H1 (cell line): ENCODE measurements around the gene ZSCAN16. TPM values are rescaled to one million over a fixed set of nuclear protein-coding genes. Genes with fewer than 3 reads are reported as not detected.

Experiments
- CREB1 ChIP-seq: IDR thresholded peaks from 2 replicates; pipeline ENCODE4 v1.6.1; 2012; ENCODE audit warnings: inconsistent platforms
- JUND ChIP-seq: IDR thresholded peaks from 2 replicates; pipeline ENCODE4 v1.6.1; 2011; ENCODE audit warnings: mild to moderate bottlenecking, improper control_type of control experiment, low read length
- KDM4A ChIP-seq: IDR thresholded peaks from one replicate; pipeline ENCODE4 v1.7.1; 2012; ENCODE audit warnings: low read depth, mild to moderate bottlenecking, moderate library complexity, low read length, inconsistent platforms; ENCODE audit not compliant: severe bottlenecking
- NANOG ChIP-seq: IDR thresholded peaks from 2 replicates; pipeline ENCODE4 v1.6.1; 2011; ENCODE audit warnings: low read length, low read depth, mild to moderate bottlenecking, inconsistent platforms; ENCODE audit not compliant: insufficient read depth, poor library complexity, severe bottlenecking
- POU5F1 ChIP-seq: IDR thresholded peaks from 2 replicates; pipeline ENCODE4 v1.6.1; 2011; ENCODE audit warnings: low read depth, mild to moderate bottlenecking, low read length, moderate library complexity
- SIX5 ChIP-seq: IDR thresholded peaks from 2 replicates; pipeline ENCODE4 v1.6.1; 2011; ENCODE audit warnings: mild to moderate bottlenecking, low read depth, low read length
- TEAD4 ChIP-seq: IDR thresholded peaks from 2 replicates; pipeline ENCODE4 v1.6.1; 2012; ENCODE audit warnings: low read depth, low read length, inconsistent platforms, mixed read lengths
- polyA plus RNA-seq, 7 experiments: library from polyadenylated mRNA; depleted of rRNA in 3 of 7; stranded (reverse) in 5 of 7; unstranded in 2 of 7; fragments of >200 nt in 5 of 7; fragments of 200-250 nt in 2 of 7; gene quantifications; 1 replicate in 5 of 7; 2 replicates in 1 of 7; 4 replicates in 1 of 7; pipeline versions ENCODE4 v1.2.1 to v1.2.3, GENCODE V29; 2011 to 2013; ENCODE audit warnings: missing spikeins in 2 of 7, mixed read lengths in 2 of 7
- total RNA-seq: library from RNA; stranded (reverse); fragmentation: NEBNext Ultra II Directional; extraction: Animal tissue kit (Norgen Biotek cat#: 25700); gene quantifications from 2 replicates; pipeline ENCODE4 v1.2.1, GENCODE V29; 2021

ZSCAN16 gene
- total and polyA plus RNA-seq, 2 of the 8 experiments (the other 6 are each of a cell fraction or from before 2014, with no cell fraction given): 3.6 to 9.4 TPM

DNA sequence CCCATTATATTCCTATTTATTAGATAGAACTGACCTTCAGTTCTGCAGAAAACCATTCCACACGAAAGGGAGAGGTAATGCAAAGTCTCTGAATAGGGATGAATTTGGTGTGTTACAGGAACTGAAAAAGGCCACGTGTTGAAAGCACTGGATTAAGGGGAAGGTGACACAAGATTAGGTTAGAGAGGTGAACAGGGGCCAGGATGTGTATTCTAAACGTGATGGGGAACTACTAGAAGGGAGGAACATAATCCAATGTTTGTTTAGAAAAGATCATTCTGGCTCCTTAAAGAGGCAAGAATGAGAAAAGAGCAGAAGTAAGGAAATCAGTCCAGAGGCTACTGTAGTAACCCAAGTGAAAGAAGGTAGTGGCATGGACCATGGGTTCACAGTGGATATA, 11.0 kb downstream of the ZSCAN16 start (continued):
- TF ChIP-seq NANOG: no peak
- TF ChIP-seq CREB1: no peak
- no peak for TF ChIP-seq SIX5
- TF ChIP-seq KDM4A: no peak
- no peak for TF ChIP-seq TEAD4
- no peak for TF ChIP-seq POU5F1
- no peak for TF ChIP-seq JUND
